ENCODE data around the gene FAM20A. TPM values are rescaled to one million over a fixed set of nuclear protein-coding genes. Genes with fewer than 3 reads are reported as not detected.

Gene FAM20A
- total RNA-seq, 1 experiment from 2014 or later: not detected

DNA sequence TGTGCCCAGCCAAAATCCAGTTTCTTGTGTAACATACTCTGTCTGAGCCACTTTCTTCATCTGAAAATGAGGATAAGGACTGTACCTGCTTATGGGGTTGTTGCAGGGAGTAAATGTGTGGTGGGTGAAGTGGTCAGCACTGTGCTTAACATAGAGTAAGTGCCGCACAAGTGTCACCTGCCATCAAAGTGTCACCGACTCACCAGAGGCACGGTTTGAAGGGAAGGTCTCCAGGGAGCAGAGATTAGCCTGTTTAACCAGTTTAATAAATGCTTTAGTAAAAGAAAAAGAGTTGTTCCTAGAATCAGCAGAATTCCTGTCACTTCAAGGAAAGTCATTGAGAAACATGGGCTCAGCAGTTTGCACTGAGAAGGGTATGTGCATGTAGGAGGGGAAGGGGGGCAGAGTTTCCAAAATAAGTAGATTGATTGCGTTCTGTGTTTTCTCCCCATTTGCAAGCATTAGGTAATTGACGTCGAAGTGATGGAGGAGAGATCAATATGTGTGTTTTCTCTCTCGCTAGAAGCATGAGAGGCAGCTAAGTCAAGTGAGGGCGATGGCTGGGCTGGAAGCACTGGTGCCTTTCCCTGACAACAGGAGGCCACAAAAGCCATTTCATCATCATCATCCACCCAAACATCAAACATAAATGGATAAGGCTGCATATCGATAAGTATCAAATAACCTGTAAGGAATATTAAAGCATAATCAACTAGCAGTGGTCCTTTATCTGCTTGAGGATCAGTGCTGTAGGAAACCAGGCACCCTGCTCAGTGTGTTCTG lies 19.1 kb downstream of the FAM20A start:
- no peak overlapping the region for H3K4me3 ChIP-seq (replicated peaks in 1 of 2; ENCODE audit: low read depth in 1 of 2, low read length in 2 of 2)
- no peak overlapping the region for H3K4me2 ChIP-seq (ENCODE audit: low read length)
- no peak for ATAC-seq
- POLR2A ChIA-PET: no interaction called here
- H3K4me1 ChIP-seq (ENCODE audit: control insufficient read depth in 1 of 2, insufficient read depth in 2 of 2, low read length in 2 of 2): no peaks in the 10 kb centered on the region
- no peaks in the 10 kb centered on the region for H4K20me1 ChIP-seq (ENCODE audit: insufficient read depth)
- H3K27ac ChIP-seq (ENCODE audit: low read depth, low read length): no peak overlapping the region
- H3K9me3 ChIP-seq (ENCODE audit: control insufficient read depth in 1 of 2, insufficient read depth in 1 of 2, low read depth in 1 of 2, low read length in 2 of 2): no peaks in the 10 kb centered on the region
- BruUV-seq (replicated peaks): no TSS peak
- H2AFZ ChIP-seq (ENCODE audit: low read depth, low read length, poor library complexity, severe bottlenecking): no peak overlapping the region
- H3K27me3 ChIP-seq (ENCODE audit: insufficient read depth, low read length): no peaks in the 10 kb centered on the region
- H3K36me3 ChIP-seq (ENCODE audit: control insufficient read depth in 1 of 2, insufficient read depth in 2 of 2, low read length in 2 of 2): no peaks in the 10 kb centered on the region
- CTCF ChIA-PET: no interaction called here
- intact Hi-C loops (cut with micrococcal nuclease): no loop called here
- H3K9ac ChIP-seq (ENCODE audit: low read length): no peak overlapping the region
- TF ChIP-seq, protein P1, sequence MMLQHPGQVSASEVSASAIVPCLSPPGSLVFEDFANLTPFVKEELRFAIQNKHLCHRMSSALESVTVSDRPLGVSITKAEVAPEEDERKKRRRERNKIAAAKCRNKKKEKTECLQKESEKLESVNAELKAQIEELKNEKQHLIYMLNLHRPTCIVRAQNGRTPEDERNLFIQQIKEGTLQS (IDR thresholded peaks at IDR 0.05): no peak
- no peak for TF ChIP-seq YY1 (IDR thresholded peaks at IDR 0.05; ENCODE audit: extremely low read depth, insufficient replicate concordance, low read depth, low read length)
- no peak for TF ChIP-seq SP1 (IDR thresholded peaks at IDR 0.05; ENCODE audit: low read depth)
- no peak for TF ChIP-seq SRF (IDR thresholded peaks at IDR 0.05; ENCODE audit: low read depth)
- TF ChIP-seq EZH2 (IDR thresholded peaks at IDR 0.05): no peak
- no peak for TF ChIP-seq CBX3 (IDR thresholded peaks at IDR 0.05; ENCODE audit: low read depth)
- no peak for TF ChIP-seq RAD21 (IDR thresholded peaks at IDR 0.05; ENCODE audit: low read depth)
- TF ChIP-seq EZH2phosphoT487 (IDR thresholded peaks at IDR 0.05; ENCODE audit: borderline replicate concordance): no peak
- no peak for TF ChIP-seq FOSL1 (IDR thresholded peaks at IDR 0.05; ENCODE audit: low read depth)
- TF ChIP-seq ELF1 (IDR thresholded peaks at IDR 0.05; ENCODE audit: borderline replicate concordance, low read depth): no peak
- TF ChIP-seq EGR1 (IDR thresholded peaks at IDR 0.05; ENCODE audit: low read depth): no peak
- TF ChIP-seq ZNF274 (IDR thresholded peaks at IDR 0.05; ENCODE audit: low read depth, low read length): no peak
- TF ChIP-seq ZFX (IDR thresholded peaks at IDR 0.05): no peak
- no peaks in the 10 kb centered on the region for H3K79me2 ChIP-seq (ENCODE audit: insufficient read depth, low read length)
- RAD21 ChIA-PET (ENCODE audit: low non-redundant PET in 1 of 2, low total read pairs in 2 of 2, uncharacterized antibody in 2 of 2, unreplicated experiment in 2 of 2): no interaction called here
- DNase-seq (ENCODE audit: low read depth, low spot score): no peak
- H3K9me2 ChIP-seq (ENCODE audit: insufficient read depth): no peaks in the 10 kb centered on the region

Measured in HCT116 (cell line).